Right cardiac atrium (tissue), 5 donors: ENCODE measurements around the gene C11orf54. TPM values are rescaled to one million over a fixed set of nuclear protein-coding genes. Genes with fewer than 3 reads are reported as not detected.
A peak's percentile ranks its signal among the peaks of the same experiment; 100 is the strongest.

Source experiments
- ATAC-seq, 2 donors: fragments of 200-7000 bp; cut with Tn5 transposase; one replicate each; pipeline versions ENCODE4 v1.8.0 to v1.9.1; 2020; ENCODE audit warnings: moderate library complexity in 2 of 2, mild to moderate bottlenecking in 1 of 2
- DNase-seq, 3 donors: peaks; one replicate each; pipeline ENCODE4 v3.0.0-alpha.2; 2020
- H3K27ac ChIP-seq: one replicate; pipeline ENCODE4 v1.5.1; 2013; ENCODE audit warnings: mild to moderate bottlenecking, low read length, control low read depth, moderate library complexity
- H3K27me3 ChIP-seq: one replicate; pipeline ENCODE4 v1.6.1; 2013; ENCODE audit not compliant: control insufficient read depth, insufficient read depth
- H3K4me1 ChIP-seq: one replicate; pipeline ENCODE4 v1.6.1; 2013; ENCODE audit warnings: low read length; ENCODE audit not compliant: control insufficient read depth, insufficient read depth
- H3K4me3 ChIP-seq: one replicate; pipeline ENCODE4 v1.5.1; 2013; ENCODE audit warnings: low read length, control low read depth
- H3K9me3 ChIP-seq: one replicate; pipeline ENCODE4 v1.6.1; 2013; ENCODE audit warnings: low read length; ENCODE audit not compliant: control insufficient read depth
- WGBS: extraction: QIAGEN DNeasy Blood & Tissue Kit; methylation state at CpG from one replicate; pipeline ENCODE4 v1.1.7; 2013; 5-methylcytosine and 5-hydroxymethylcytosine counted together
- intact Hi-C, 4 donors: fragments of 100-400 bp; cut with DNase I; formaldehyde crosslinking; loops; one replicate each; pipeline versions ENCODE4 v1.11.0 to v1.14.0; 2022 to 2023
- polyA plus RNA-seq: library from polyadenylated mRNA; stranded (reverse); fragments of 200-250 nt; gene quantifications from one replicate; pipeline ENCODE4 v1.2.3, GENCODE V29; 2013
- total RNA-seq, 4 donors: library from RNA; stranded (reverse); fragmentation: NEBNext Ultra II Directional; extraction: Animal tissue kit (Norgen Biotek cat#: 25700); gene quantifications; one replicate each; pipeline ENCODE4 v1.2.1, GENCODE V29; 2021
- donor health status: healthy with polysubstance abuse.
- donor health status: DM: no; HTN: yes; CAD: no.
- donor health status: DM: no; HTN: no; CAD: no.
- donor health status: DM: no; HTN: yes; CAD: no; lungs with severe emphysema.
- donor health status: DM: yes; HTN: yes; CAD: no.

The C11orf54 gene
- total and polyA plus RNA-seq, 5 donors, result 23.0 to 36.9 (median 30.9) TPM

DNA sequence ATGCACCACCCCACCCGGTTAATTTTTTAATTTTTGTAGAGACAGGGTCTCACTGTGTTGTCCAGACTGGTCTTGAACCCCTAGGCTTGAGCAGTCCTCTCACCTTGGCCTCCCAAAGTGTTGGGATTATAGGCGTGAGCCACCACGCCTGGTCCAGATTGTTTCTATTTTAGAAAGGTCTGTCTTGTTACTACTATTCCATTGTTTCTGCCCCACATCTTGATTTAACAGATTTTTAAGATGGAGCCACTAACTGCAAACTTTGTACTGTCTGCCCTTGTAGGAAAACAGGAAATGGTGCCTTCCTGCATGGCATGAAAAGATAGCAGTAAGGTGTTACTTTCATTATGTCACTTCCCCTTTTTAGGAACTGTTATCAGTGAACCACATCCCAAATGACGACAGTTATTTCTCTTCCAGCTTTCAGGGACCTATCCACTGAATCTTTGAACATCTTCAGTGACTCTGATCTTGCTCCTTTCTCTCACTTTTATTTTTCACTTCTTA, 23.4 kb upstream of the C11orf54 start:
- peaks cover 6% of the 10 kb centered on the region for H3K4me1 ChIP-seq
- ATAC-seq (peak in 1 of 2 donors; percentile 35), DNase-seq (no peak)
- no peaks in the 10 kb centered on the region for H3K9me3 ChIP-seq
- H3K27me3 ChIP-seq, result no peaks in the 10 kb centered on the region
- intact Hi-C loops, result no loop called here
- H3K4me3 ChIP-seq, result no peak overlapping the region
- 67% methylated on average over 4 of the region's 4 CpGs for WGBS
- no peak overlapping the region for H3K27ac ChIP-seq

- no peak overlapping the region for H3K27ac ChIP-seq
- H3K27me3 ChIP-seq, result no peaks in the 10 kb centered on the region
- intact Hi-C loops, result no loop called here
- no peak overlapping the region for H3K4me3 ChIP-seq
- 97% methylated on average over 4 of the region's 4 CpGs for WGBS
- peaks cover 6% of the 10 kb centered on the region for H3K4me1 ChIP-seq
- ATAC-seq, result no peak
- DNase-seq, result no peak
- no peaks in the 10 kb centered on the region for H3K9me3 ChIP-seq
Observed at GRCh38 chr11:93719310-93719709, 22.2 kb upstream of the C11orf54 start.

- Histone ChIP-seq H3K4me1 (peaks cover 3% of the 10 kb centered on the region), H3K27ac (no peak overlapping the region), H3K9me3 (no peaks in the 10 kb centered on the region), H3K27me3 (no peaks in the 10 kb centered on the region), H3K4me3 (no peak overlapping the region)
- no peak for DNase-seq
- intact Hi-C loops, result no loop called here
- no peak for ATAC-seq
- 98% methylated on average over 7 of the region's 7 CpGs for WGBS
Observed at GRCh38 chr11:93720522-93720921, 20.9 kb upstream of the C11orf54 start.

DNA sequence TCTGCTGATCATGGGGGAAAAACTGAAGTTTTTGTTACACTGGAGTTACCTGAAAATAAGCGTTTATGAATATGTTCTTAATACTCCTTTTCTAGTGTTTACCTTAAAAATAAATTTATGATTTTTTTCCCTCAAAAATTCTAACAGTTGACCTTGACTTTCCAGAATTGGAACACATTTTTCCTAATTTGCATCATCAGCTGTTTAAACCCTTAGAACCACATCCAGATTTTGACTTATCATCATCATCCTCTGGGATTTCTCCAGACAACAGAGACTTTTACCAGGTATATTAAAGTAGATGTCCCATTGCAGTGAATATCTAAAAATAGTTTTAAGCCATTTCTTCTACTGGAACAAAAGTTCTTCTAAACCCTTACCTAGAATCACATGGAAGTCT, 17.4 kb upstream of the C11orf54 start:
- WGBS, result 99% methylated on average over 1 of the region's 1 CpG
- Histone ChIP-seq H3K4me1 (no peaks in the 10 kb centered on the region), H3K27ac (no peak overlapping the region), H3K4me3 (no peak overlapping the region), H3K27me3 (no peaks in the 10 kb centered on the region), H3K9me3 (no peaks in the 10 kb centered on the region)
- ATAC-seq (no peak), DNase-seq (no peak)
- intact Hi-C loops, result no loop called here

GRCh38 chr11:93727985-93728791, 13.3 kb upstream of the C11orf54 start:
- Histone ChIP-seq H3K27ac (no peak overlapping the region), H3K27me3 (no peaks in the 10 kb centered on the region), H3K4me1 (no peaks in the 10 kb centered on the region), H3K9me3 (no peaks in the 10 kb centered on the region), H3K4me3 (no peak overlapping the region)
- 42% methylated on average over 4 of the region's 4 CpGs for WGBS
- no peak for DNase-seq
- ATAC-seq, result peak; percentile 38 to 47
- intact Hi-C loops, result no loop called here

- no peaks in the 10 kb centered on the region for H3K9me3 ChIP-seq
- H3K27me3 ChIP-seq, result no peaks in the 10 kb centered on the region
- WGBS, result over 99% methylated on average over 2 of the region's 2 CpGs
- DNase-seq, result no peak
- ATAC-seq, result no peak
- no peak overlapping the region for H3K4me3 ChIP-seq
- no peaks in the 10 kb centered on the region for H3K4me1 ChIP-seq
- intact Hi-C loops, result no loop called here
- H3K27ac ChIP-seq, result no peak overlapping the region
Observed at GRCh38 chr11:93728792-93729128, 12.7 kb upstream of the C11orf54 start.

GRCh38 chr11:93729129-93729616, 12.3 kb upstream of the C11orf54 start:
- H3K27me3 ChIP-seq, result no peaks in the 10 kb centered on the region
- no peak for ATAC-seq
- intact Hi-C loops, result no loop called here
- no peak for DNase-seq
- H3K9me3 ChIP-seq, result no peaks in the 10 kb centered on the region
- WGBS, result 95% methylated on average over 5 of the region's 5 CpGs
- H3K4me1 ChIP-seq, result no peaks in the 10 kb centered on the region
- no peak overlapping the region for H3K4me3 ChIP-seq
- H3K27ac ChIP-seq, result no peak overlapping the region

- Histone ChIP-seq H3K27ac (no peak overlapping the region), H3K4me3 (no peak overlapping the region), H3K27me3 (no peaks in the 10 kb centered on the region), H3K9me3 (no peaks in the 10 kb centered on the region), H3K4me1 (no peaks in the 10 kb centered on the region)
- 83% methylated on average over 5 of the region's 5 CpGs for WGBS
- no peak for DNase-seq
- ATAC-seq, result no peak
- intact Hi-C loops, result loop anchor here in 1 of 4 donors (10.0 kb wide), 1 partner anchor 64 kb away; no protein-coding TSS in a partner anchor
Observed at GRCh38 chr11:93730108-93731107, 11.1 kb upstream of the C11orf54 start.

DNA sequence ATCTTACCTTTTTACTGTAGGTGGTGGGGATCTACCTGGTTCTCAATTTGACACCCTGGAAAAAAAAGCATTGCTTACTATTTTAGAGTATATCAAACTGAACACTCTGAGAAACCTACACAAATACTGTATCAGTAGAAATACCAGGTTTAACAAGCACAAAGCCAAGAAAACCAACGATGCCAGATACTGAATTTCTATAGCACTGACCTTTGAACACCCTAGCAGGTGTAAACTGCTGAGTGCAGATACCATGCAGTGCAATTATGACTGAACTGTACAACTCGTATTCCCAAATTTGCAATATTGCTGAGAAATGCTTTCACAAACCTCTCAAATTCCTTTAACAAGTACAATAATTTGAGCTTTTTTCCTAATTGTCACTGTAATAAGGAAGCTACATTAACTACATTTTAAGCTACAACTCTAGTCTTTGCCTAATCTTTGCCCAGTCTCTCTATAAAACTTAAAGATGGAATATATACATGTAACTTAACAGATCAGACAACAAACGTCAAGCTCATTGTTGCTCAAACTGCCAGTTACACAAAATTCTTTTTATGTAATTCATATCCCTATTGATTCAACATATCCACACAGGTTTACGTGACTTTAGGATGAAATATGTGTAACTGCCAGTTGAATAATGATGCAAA, 9.1 kb upstream of the C11orf54 start:
- Histone ChIP-seq H3K9me3 (no peaks in the 10 kb centered on the region), H3K4me3 (no peak overlapping the region), H3K27me3 (no peaks in the 10 kb centered on the region), H3K27ac (no peak overlapping the region), H3K4me1 (no peaks in the 10 kb centered on the region)
- DNase-seq (no peak), ATAC-seq (no peak)
- intact Hi-C loops, result loop anchor here in 1 of 4 donors (10.0 kb wide), 1 partner anchor 62 kb away; no protein-coding TSS in a partner anchor
- 79% methylated on average over 4 of the region's 4 CpGs for WGBS

- ATAC-seq, result no peak
- no peaks in the 10 kb centered on the region for H3K27me3 ChIP-seq
- DNase-seq, result no peak
- intact Hi-C loops, result loop anchor here in 1 of 4 donors (10.0 kb wide), 1 partner anchor 61 kb away; no protein-coding TSS in a partner anchor
- no peak overlapping the region for H3K4me3 ChIP-seq
- no peaks in the 10 kb centered on the region for H3K4me1 ChIP-seq
- H3K9me3 ChIP-seq, result no peaks in the 10 kb centered on the region
- no peak overlapping the region for H3K27ac ChIP-seq
- WGBS, result 73% methylated on average over 6 of the region's 6 CpGs
Observed at GRCh38 chr11:93733474-93733873, 8.0 kb upstream of the C11orf54 start.
